Heart left ventricle (tissue), 16 donors: ENCODE data around the gene H6PD. TPM values are rescaled to one million over a fixed set of nuclear protein-coding genes. Genes with fewer than 3 reads are reported as not detected.

Source experiments
- ATAC-seq, 4 donors: fragments of 200-7000 bp; cut with Tn5 transposase; one replicate each; pipeline ENCODE4 v1.9.1; 2020 to 2022; ENCODE audit warnings: moderate library complexity in 4 of 4, mild to moderate bottlenecking in 3 of 4, moderate number of reproducible peaks in 1 of 4
- DNase-seq, 5 donors: peaks; one replicate each; pipeline ENCODE4 v3.0.0-alpha.2; 2020
- H3K27ac ChIP-seq, 12 donors: fragments of 200-600 bp; sonication (generic) in 4 of 12; one replicate each; pipeline versions ENCODE4 v1.5.0 to v1.8.0; 2016 to 2022; ENCODE audit warnings: mild to moderate bottlenecking in 2 of 12
- H3K27me3 ChIP-seq, 9 donors: fragments of 200-600 bp; sonication (generic) in 2 of 9; one replicate each; pipeline versions ENCODE4 v1.5.1 to v1.8.0; 2016 to 2022; ENCODE audit warnings: mild to moderate bottlenecking in 3 of 9
- H3K36me3 ChIP-seq, 9 donors: fragments of 200-600 bp; sonication (generic) in 2 of 9; one replicate each; pipeline versions ENCODE4 v1.5.0 to v1.8.0; 2018 to 2022; ENCODE audit warnings: mild to moderate bottlenecking in 2 of 9
- H3K4me1 ChIP-seq, 12 donors: fragments of 200-600 bp; sonication (generic) in 4 of 12; one replicate each; pipeline versions ENCODE4 v1.5.0 to v1.8.0; 2016 to 2022; ENCODE audit warnings: mild to moderate bottlenecking in 3 of 12
- H3K4me3 ChIP-seq, 12 donors: fragments of 200-600 bp; sonication (generic) in 4 of 12; one replicate each; pipeline versions ENCODE4 v1.5.0 to v1.8.0; 2017 to 2022; ENCODE audit warnings: mild to moderate bottlenecking in 9 of 12, moderate library complexity in 4 of 12
- H3K9me3 ChIP-seq, 12 donors: fragments of 200-600 bp; sonication (generic) in 4 of 12; one replicate each; pipeline versions ENCODE4 v1.5.0 to v1.8.0; 2016 to 2022; ENCODE audit warnings: mild to moderate bottlenecking in 1 of 12
- POLR2A ChIP-seq, 2 donors: fragments of 450-650 bp; IDR thresholded peaks; one replicate each; pipeline ENCODE4 v1.6.1; 2017; ENCODE audit warnings: antibody characterized with exemption in 2 of 2, mild to moderate bottlenecking in 2 of 2, moderate library complexity in 2 of 2
- WGBS, 4 donors: extraction: QIAGEN DNeasy Blood & Tissue Kit in 2 of 4; methylation state at CpG; one replicate each; pipeline versions ENCODE4 v1.1.5 to v1.1.7; 2013 to 2018; 5-methylcytosine and 5-hydroxymethylcytosine counted together
- intact Hi-C, 10 donors: fragments of 100-400 bp; cut with DNase I; formaldehyde crosslinking; loops; one replicate each; pipeline versions ENCODE4 v1.11.1 to v1.14.2; 2022
- polyA plus RNA-seq, 2 donors: library from polyadenylated mRNA; stranded (reverse); fragments of 200-250 nt; gene quantifications; one replicate each; pipeline ENCODE4 v1.2.3, GENCODE V29; 2013
- total RNA-seq, 9 donors: library from RNA; depleted of rRNA in 2 of 9; stranded (reverse); fragments of >200 nt in 2 of 9; fragmentation: NEBNext Ultra II Directional in 3 of 9; extraction: Animal tissue kit (Norgen Biotek cat#: 25700) in 3 of 9; gene quantifications; one replicate each; pipeline versions ENCODE4 v1.1.0 to v1.2.4, GENCODE V29; 2016 to 2023
- TF ChIP-seq, protein P1 (sequence below), 12 donors: fragments of 200-600 bp; sonication (generic) in 4 of 12; IDR thresholded peaks; one replicate each; pipeline versions ENCODE4 v1.5.0 to v1.8.0; 2018 to 2022; ENCODE audit warnings: antibody characterized with exemption in 12 of 12, mild to moderate bottlenecking in 5 of 12
- donor health status: ischemic (EF 13 %, LVEDD 7.1; RV severe dilation, severe dysfunction).
- donor health status: healthy with polysubstance abuse.
- donor health status: DM: no; HTN: yes; CAD: no.
- donor health status: DM: no; HTN: no; CAD: no.
- donor health status: ischemic (EF 25% LVEDD 6.9; RV normal size, moderate dysfunction).
- donor health status: ischemic (EF 25% LVEDD 5.7; RV mildly dilated, moderate dysfunction).
- donor health status: healthy.
- donor health status: DM: yes; HTN: yes; CAD: no.
- donor health status: ischemic (EF 35%, LVEDD 5.7; RV mildly dilated, moderate dysfunction).
- donor health status: nonischemic (EF 11% LVEDD 7.7; RV severe dilation, severe dysfunction).
- donor health status: DM: yes; HTN: yes; CAD: no.
- donor health status: PGD.
- donor health status: ischemic (EF 29% LVEDD 5.4; RV normal size, mild dysfunction).
- donor health status: nonischemic (EF 23%, LVEDD 6.1; RV moderate dilation, normal function).

The H6PD gene
- total and polyA plus RNA-seq, 11 donors = 11.0 to 54.5 (median 26.4) TPM

DNA sequence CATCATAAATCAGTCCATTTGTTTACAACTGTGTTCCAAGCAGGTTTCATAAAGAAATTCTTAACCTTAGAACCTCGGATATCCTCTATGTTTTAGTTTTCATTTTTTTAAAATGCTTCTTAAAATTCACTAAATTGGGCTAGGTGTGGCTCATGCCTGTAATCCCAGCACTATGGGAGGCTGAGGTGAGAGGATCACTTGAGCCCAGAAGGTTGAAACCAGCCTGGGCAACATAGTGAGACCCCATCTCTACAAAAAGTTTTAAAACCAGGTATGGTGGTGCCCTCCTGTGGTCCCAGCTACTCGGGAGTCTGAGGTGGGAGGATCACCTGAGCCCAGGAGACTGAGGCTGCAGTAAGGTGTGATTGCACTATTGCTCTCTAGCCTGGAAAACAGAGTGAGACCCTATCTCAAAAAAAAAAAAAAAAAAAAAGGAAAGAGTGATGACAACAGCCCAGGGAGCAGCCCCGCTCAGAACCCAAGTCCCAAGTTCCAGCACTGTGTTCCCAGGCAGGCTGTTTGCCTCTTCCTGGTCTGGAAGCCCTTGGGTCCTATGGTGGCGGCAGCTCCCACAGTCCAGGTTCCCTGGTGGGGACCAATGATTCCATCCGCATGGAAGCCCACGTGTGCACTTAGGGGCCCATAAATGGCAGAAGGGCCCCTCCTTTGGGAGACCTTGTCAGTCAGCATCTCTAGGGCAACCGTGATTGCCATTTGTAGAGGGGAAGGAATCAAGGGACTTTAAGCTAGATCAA, 33.4 kb downstream of the H6PD start:
- DNase-seq = no peak
- Histone ChIP-seq H3K9me3 (no peaks in the 10 kb centered on the region), H3K36me3 (peaks cover 0 to 40% (median 35%) of the 10 kb centered on the region in 9 donors), H3K27ac (no peak overlapping the region), H3K4me1 (peaks cover 0 to 36% (median 6%) of the 10 kb centered on the region in 12 donors), H3K4me3 (no peak overlapping the region), H3K27me3 (no peaks in the 10 kb centered on the region)
- TF ChIP-seq, protein P1, sequence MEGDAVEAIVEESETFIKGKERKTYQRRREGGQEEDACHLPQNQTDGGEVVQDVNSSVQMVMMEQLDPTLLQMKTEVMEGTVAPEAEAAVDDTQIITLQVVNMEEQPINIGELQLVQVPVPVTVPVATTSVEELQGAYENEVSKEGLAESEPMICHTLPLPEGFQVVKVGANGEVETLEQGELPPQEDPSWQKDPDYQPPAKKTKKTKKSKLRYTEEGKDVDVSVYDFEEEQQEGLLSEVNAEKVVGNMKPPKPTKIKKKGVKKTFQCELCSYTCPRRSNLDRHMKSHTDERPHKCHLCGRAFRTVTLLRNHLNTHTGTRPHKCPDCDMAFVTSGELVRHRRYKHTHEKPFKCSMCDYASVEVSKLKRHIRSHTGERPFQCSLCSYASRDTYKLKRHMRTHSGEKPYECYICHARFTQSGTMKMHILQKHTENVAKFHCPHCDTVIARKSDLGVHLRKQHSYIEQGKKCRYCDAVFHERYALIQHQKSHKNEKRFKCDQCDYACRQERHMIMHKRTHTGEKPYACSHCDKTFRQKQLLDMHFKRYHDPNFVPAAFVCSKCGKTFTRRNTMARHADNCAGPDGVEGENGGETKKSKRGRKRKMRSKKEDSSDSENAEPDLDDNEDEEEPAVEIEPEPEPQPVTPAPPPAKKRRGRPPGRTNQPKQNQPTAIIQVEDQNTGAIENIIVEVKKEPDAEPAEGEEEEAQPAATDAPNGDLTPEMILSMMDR (IDR thresholded peaks at IDR 0.05) = no peak
- no peak for TF ChIP-seq POLR2A (IDR thresholded peaks at IDR 0.05)
- WGBS, 4 donors = 92 to 96% (median 93%) methylated on average over 7 of the region's 7 CpGs
- intact Hi-C loops = loop anchor here in 8 of 10 donors (1.0 to 10.0 kb wide), 7 partner anchors 187 to 307 kb away; no protein-coding TSS in a partner anchor
- ATAC-seq = no peak

DNA sequence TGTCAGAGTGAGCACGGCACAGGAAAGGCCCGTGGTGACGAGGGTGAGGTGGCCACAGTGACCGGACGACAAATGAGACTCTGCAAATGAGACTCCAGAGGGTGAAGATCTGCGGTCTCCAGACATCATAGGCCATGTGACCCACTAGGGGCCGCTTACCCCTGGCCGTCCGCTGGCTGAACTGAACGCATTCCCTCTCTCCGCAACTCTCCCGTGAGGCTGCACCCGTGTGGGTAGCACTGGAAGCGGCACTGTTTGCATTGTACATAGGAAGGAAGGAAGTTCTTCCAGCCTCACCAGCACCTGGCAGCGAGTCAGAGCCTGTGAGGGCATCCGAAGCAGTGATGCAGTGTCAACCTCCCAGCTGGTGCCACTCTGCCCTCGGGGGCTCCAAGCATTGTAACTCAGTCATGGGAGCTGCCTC, 34.5 kb downstream of the H6PD start:
- no peaks in the 10 kb centered on the region for H3K27me3 ChIP-seq
- intact Hi-C loops = loop anchor here in 8 of 10 donors (5.0 to 10.0 kb wide), 4 partner anchors 186 to 306 kb away; no protein-coding TSS in a partner anchor
- H3K36me3 ChIP-seq = peaks cover 0 to 29% (median 24%) of the 10 kb centered on the region in 9 donors
- WGBS, 4 donors = 60 to 87% (median 80%) methylated on average over 15 to 17 of the region's 17 CpGs
- no peaks in the 10 kb centered on the region for H3K9me3 ChIP-seq
- H3K4me3 ChIP-seq = no peak overlapping the region
- peaks cover 0 to 36% (median 6%) of the 10 kb centered on the region in 12 donors for H3K4me1 ChIP-seq
- no peak for DNase-seq
- H3K27ac ChIP-seq = no peak overlapping the region
- peak in 2 of 4 donors; percentile 14 to 19 for ATAC-seq
- no peak for TF ChIP-seq POLR2A (IDR thresholded peaks at IDR 0.05)
- TF ChIP-seq, protein P1 (IDR thresholded peaks at IDR 0.05) = no peak

DNA sequence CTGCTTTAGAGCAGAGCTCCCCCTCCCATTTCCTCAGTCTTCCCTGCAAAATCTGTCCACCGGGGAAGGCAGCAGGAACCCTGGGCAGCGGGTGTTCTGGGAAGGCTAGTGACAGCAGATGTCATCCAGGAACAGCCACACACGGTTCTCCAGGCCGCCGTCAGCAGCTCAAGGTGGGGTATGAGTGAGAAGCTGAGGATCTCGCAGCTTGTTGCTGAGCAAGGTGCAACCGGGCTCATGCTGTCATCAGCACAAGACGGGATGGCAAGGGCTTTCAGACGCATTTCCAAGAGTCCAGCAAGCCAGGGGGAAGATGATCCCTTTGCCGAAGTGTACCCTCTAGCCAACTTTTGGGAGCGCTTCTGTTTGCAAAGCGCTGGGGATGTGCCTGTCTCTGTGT, 35.1 kb downstream of the H6PD start:
- Histone ChIP-seq H3K4me1 (peaks cover 0 to 36% (median 6%) of the 10 kb centered on the region in 12 donors), H3K36me3 (peaks cover 0 to 23% (median 18%) of the 10 kb centered on the region in 9 donors), H3K27ac (no peak overlapping the region), H3K9me3 (no peaks in the 10 kb centered on the region), H3K4me3 (no peak overlapping the region), H3K27me3 (no peaks in the 10 kb centered on the region)
- TF ChIP-seq, protein P1 (IDR thresholded peaks at IDR 0.05) = no peak
- 50 to 73% (median 63%) methylated on average over 9 to 12 of the region's 12 CpGs for WGBS, 4 donors
- intact Hi-C loops = loop anchor here in 8 of 10 donors (5.0 to 10.0 kb wide), 4 partner anchors 185 to 305 kb away; no protein-coding TSS in a partner anchor
- ATAC-seq (peak; percentile 21 to 63 (median 42)), DNase-seq (peak in 1 of 5 donors; percentile 55)

- H3K27ac ChIP-seq = no peak overlapping the region
- peak; percentile 39 to 54 (median 49) for ATAC-seq
- no peak overlapping the region for H3K4me3 ChIP-seq
- H3K9me3 ChIP-seq = no peaks in the 10 kb centered on the region
- no peaks in the 10 kb centered on the region for H3K27me3 ChIP-seq
- intact Hi-C loops = no loop called here
- TF ChIP-seq, protein P1 (IDR thresholded peaks at IDR 0.05) = no peak
- no peak for TF ChIP-seq POLR2A (IDR thresholded peaks at IDR 0.05)
- DNase-seq = peak in 2 of 5 donors; percentile 65 to 74
- WGBS, 4 donors = 44 to 58% (median 52%) methylated on average over 12 to 15 of the region's 15 CpGs
- peaks cover 0 to 36% (median 6%) of the 10 kb centered on the region in 12 donors for H3K4me1 ChIP-seq
- peaks cover 0 to 16% (median 11%) of the 10 kb centered on the region in 9 donors for H3K36me3 ChIP-seq
Measured at GRCh38 chr1:9270290-9270883, 35.8 kb downstream of the H6PD start.
